LNCAP (cell line): ENCODE measurements around the gene RPTOR.

Source experiments
- CTCF ChIP-seq: fragments of 450-650 bp; IDR thresholded peaks from 2 replicates; pipeline ENCODE4 v1.5.1; 2017; ENCODE audit warnings: mild to moderate bottlenecking

RPTOR gene

GRCh38 chr17:80947200-80947940 is 402.7 kb downstream of the RPTOR start:
- no peak for TF ChIP-seq CTCF

- TF ChIP-seq CTCF, result no peak
Observed at GRCh38 chr17:80948019-80948975, 403.7 kb downstream of the RPTOR start.

GRCh38 chr17:80948976-80949450 is 404.4 kb downstream of the RPTOR start:
- no peak for TF ChIP-seq CTCF

GRCh38 chr17:80949451-80950421 is 405.1 kb downstream of the RPTOR start:
- TF ChIP-seq CTCF, result no peak

GRCh38 chr17:80950466-80951120 is 406.0 kb downstream of the RPTOR start:
- no peak for TF ChIP-seq CTCF

GRCh38 chr17:80951121-80952090 is 406.8 kb downstream of the RPTOR start:
- no peak for TF ChIP-seq CTCF
